HG03565 (cell line): ENCODE results near the gene MZF1.

Experiments used
- ATAC-seq: cut with Tn5 transposase; IDR thresholded peaks from one replicate; pipeline ENCODE4 v1.9.1; 2021; ENCODE audit warnings: mild to moderate bottlenecking, moderate library complexity; ENCODE audit not compliant: unreplicated experiment

MZF1 gene

DNA sequence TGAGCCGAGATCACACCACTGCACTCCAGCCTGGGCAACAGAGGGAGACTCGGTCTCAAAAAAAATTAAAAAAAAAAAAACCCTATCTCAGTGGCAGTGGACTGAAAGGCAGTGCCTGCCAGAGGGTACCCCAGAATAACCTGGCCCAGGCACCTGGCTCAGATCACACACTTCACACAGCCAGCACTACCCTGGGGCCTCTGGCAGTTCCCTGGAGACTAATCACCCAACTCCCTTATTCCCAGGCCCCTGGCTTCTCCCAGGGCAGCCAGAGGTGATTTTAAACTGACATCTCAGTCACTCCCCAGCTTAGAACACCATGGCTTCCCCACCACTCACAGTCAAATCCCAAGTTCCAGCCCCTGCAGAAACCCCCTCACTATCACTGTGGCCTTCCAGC lies 57.9 kb downstream of the MZF1 start:
- no peak for ATAC-seq

GRCh38 chr19:58514564-58515022 lies 58.5 kb downstream of the MZF1 start:
- ATAC-seq = no peak

DNA sequence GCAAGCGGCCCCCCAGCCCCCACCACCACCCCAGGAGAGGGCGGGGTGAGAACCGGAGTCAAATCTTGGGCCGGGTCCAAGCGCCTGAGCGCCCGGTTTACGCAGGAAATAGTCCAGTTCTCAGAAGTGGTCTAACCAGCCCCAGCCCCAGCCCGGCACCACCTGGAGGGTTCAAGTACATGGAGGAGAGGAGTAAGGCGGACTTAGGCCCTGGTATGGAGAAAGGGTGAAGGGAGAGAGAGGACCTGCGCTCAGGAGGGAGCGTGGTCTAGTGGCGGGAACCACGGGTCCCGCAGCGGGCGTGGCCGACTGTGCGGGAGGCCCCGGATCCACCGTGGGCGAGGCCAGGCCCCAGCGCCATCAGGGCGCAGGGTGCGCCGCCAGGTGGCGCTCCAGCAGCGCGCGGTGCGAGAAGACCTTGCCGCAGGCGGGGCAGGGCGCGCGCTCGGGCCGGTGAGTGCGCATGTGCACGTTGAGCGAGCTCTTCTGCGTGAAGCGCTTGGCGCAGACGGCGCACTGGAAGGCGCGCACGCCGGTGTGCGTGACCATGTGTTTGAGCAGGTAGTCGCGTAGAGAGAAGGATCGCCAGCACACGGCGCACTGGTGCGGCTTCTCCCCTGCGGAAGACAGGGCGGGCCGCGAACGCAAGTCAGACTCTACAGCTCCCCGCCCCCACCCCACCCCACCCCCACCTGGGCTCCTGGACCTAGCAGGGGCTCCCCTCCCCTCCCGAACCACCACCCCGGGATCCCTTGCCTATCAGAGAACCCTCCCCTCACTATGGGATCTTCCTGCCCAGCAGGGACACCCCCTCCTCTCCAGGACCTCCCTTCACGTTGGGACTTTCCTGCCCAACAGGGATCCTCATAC lies 59.2 kb downstream of the MZF1 start:
- peak; percentile 69 for ATAC-seq

- ATAC-seq = no peak
Measured at GRCh38 chr19:58513213-58513693, 59.9 kb downstream of the MZF1 start.
